ENCODE measurements around the gene POU5F2. TPM values are rescaled to one million over a fixed set of nuclear protein-coding genes. Genes with fewer than 3 reads are reported as not detected.

POU5F2 gene
- total and polyA plus RNA-seq, 2 of the 4 experiments (the other 2 are of a cell fraction): 0.02 to 1.1 TPM

GRCh38 chr5:93756372-93756771 is 15.0 kb upstream of the POU5F2 start:
- ATAC-seq (ENCODE audit: low read depth): no peak
- Histone ChIP-seq H2AFZ (replicated peaks; ENCODE audit: low read length, poor library complexity) (no peak overlapping the region), H3K4me1 (ENCODE audit: control insufficient read depth, insufficient read depth, low read length) (no peaks in the 10 kb centered on the region), H4K8ac (ENCODE audit: low read depth in 2 of 2, low read length in 2 of 2) (no peak overlapping the region), H3K79me1 (ENCODE audit: low read depth in 1 of 2, low read length in 2 of 2) (no peaks in the 10 kb centered on the region; a peak in 1 of 4 replicates), H4K91ac (ENCODE audit: insufficient read depth, low read depth, low read length) (no peak overlapping the region), H3K56ac (ENCODE audit: extremely low read depth, insufficient read depth, low read length) (no peak overlapping the region), H3K27ac (ENCODE audit: insufficient read depth, low read length) (no peak overlapping the region), H2BK120ac (ENCODE audit: low read depth, low read length) (no peak overlapping the region), H3K4me2 (ENCODE audit: low read depth, low read length) (no peak overlapping the region), H3K36me3 (ENCODE audit: control insufficient read depth, insufficient read depth, low read length) (peaks cover 1% of the 10 kb centered on the region; the same call in 1 of the 2 replicates), H4K5ac (ENCODE audit: low read depth, low read length) (no peak overlapping the region), H3K27me3 (ENCODE audit: control insufficient read depth, insufficient read depth, low read length) (no peaks in the 10 kb centered on the region), H4K20me1 (ENCODE audit: insufficient read depth, low read length) (no peaks in the 10 kb centered on the region), H3K23ac (ENCODE audit: low read depth, low read length) (no peak overlapping the region), H2BK15ac (ENCODE audit: low read depth, low read length) (no peak overlapping the region), H2BK20ac (ENCODE audit: low read depth, low read length) (no peak overlapping the region), H3K4ac (ENCODE audit: low read depth, low read length) (no peak overlapping the region), H2BK5ac (ENCODE audit: low read depth, low read length, poor library complexity, severe bottlenecking) (no peak overlapping the region), H3K9me1 (ENCODE audit: insufficient read depth, low read length) (no peaks in the 10 kb centered on the region), H2AK9ac (replicated peaks; ENCODE audit: low read depth, low read length, poor library complexity) (no peak overlapping the region), H3K14ac (replicated peaks; ENCODE audit: low read depth, low read length) (no peak overlapping the region), H2AK5ac (ENCODE audit: low read depth, low read length) (no peak overlapping the region), H3K4me3 (ENCODE audit: insufficient read depth, low read depth, low read length) (no peak overlapping the region), H3K18ac (ENCODE audit: low read depth, low read length) (no peak overlapping the region), H3K9ac (ENCODE audit: low read depth, low read length) (no peak overlapping the region), H3K9me3 (ENCODE audit: control insufficient read depth, insufficient read depth, low read length) (no peaks in the 10 kb centered on the region; the same call in 1 of the 2 replicates)
- ChIA-PET POLR2A (ENCODE audit: unreplicated experiment) (no interaction called here), CTCF (no interaction called here)
- dilution Hi-C loops (cut with HindIII; ENCODE audit: low sequenced_read_pairs, unreplicated experiment): no loop called here
- in situ Hi-C loops (cut with MboI; ENCODE audit: low sequenced_read_pairs): no loop called here
- 67% methylated on average over 1 of the region's 5 CpGs; no CpG with 5 or more reads in 1 of the 2 experiments for WGBS, 2 experiments (ENCODE audit: extremely low coverage in 2 of 2, insufficient read length in 1 of 2)
- no peak for TF ChIP-seq BHLHE40 (IDR thresholded peaks at IDR 0.05; ENCODE audit: low read depth, low read length)
- no peak for TF ChIP-seq USF2 (IDR thresholded peaks at IDR 0.05; ENCODE audit: low read depth, low read length)
- TF ChIP-seq NFE2L2 (IDR thresholded peaks at IDR 0.05; ENCODE audit: low read depth, low read length): no peak
- TF ChIP-seq, protein P1, sequence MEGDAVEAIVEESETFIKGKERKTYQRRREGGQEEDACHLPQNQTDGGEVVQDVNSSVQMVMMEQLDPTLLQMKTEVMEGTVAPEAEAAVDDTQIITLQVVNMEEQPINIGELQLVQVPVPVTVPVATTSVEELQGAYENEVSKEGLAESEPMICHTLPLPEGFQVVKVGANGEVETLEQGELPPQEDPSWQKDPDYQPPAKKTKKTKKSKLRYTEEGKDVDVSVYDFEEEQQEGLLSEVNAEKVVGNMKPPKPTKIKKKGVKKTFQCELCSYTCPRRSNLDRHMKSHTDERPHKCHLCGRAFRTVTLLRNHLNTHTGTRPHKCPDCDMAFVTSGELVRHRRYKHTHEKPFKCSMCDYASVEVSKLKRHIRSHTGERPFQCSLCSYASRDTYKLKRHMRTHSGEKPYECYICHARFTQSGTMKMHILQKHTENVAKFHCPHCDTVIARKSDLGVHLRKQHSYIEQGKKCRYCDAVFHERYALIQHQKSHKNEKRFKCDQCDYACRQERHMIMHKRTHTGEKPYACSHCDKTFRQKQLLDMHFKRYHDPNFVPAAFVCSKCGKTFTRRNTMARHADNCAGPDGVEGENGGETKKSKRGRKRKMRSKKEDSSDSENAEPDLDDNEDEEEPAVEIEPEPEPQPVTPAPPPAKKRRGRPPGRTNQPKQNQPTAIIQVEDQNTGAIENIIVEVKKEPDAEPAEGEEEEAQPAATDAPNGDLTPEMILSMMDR (conservative IDR thresholded peaks at IDR 0.05; ENCODE audit: low read depth, low read length): no peak
- TF ChIP-seq ELK1 (IDR thresholded peaks at IDR 0.05; ENCODE audit: borderline replicate concordance, low read depth, low read length): no peak
- intact Hi-C loops (cut with micrococcal nuclease): no loop called here
- DNase-seq: no peak
- BruUV-seq (replicated peaks): no TSS peak

All from IMR-90 (cell line).